Hypothalamus (tissue), 51 donors: ENCODE measurements around the gene ST3GAL3.
"Not testable (repeated sequence)": the region's sequence is repeated elsewhere in the genome, so short reads cannot be mapped to it uniquely, and the experiment has no call there.

Experiments
- DNase-seq, 51 donors: peaks; one replicate each; lab custom pipeline; 2025; lab: John Stamatoyannopoulos, UW

Gene ST3GAL3

DNA sequence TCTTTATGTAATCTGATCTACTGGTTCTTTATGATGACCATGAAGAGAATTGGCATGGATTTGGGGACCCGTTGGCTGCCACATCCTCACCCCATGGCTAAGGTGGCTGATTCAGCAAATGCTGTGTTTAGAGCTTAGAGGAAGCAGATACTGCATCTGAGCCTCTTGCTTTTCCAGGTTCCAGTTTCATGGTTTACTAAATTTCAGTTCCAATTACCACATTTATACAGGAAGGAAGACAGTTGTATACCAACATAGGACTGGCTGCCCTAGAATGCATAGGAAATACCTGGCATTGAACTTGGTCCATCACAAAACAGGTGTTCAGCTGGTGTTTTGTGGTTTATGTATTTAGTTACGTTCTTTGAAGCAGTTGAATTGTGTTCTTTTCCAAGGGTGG is 107.1 kb downstream of the ST3GAL3 start:
- DNase-seq: no peak

GRCh38 chr1:43817304-43817939 is 110.1 kb downstream of the ST3GAL3 start:
- DNase-seq: no peak

DNA sequence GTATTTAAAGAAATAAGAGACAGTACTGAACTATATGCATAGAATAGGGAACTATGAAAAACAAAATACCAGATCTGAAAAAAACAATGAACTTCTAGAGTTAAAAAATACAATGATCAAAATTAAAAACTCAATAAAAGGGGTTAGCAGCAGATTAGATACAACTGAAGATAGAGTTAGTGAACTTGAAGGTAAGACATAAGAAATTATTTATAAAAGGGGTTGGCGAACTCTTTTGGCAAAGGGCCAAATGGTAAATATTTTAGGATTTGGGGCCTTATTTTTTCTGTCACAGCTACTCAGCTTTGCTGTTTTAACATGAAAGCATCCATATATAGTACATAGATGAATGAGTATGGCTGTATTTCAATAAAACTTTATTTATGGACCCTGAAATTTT is 111.4 kb downstream of the ST3GAL3 start:
- no peak for DNase-seq

- DNase-seq: no peak
Measured at GRCh38 chr1:43819357-43819756, 112.0 kb downstream of the ST3GAL3 start.

- no peak for DNase-seq
Measured at GRCh38 chr1:43821471-43821870, 114.1 kb downstream of the ST3GAL3 start.

DNA sequence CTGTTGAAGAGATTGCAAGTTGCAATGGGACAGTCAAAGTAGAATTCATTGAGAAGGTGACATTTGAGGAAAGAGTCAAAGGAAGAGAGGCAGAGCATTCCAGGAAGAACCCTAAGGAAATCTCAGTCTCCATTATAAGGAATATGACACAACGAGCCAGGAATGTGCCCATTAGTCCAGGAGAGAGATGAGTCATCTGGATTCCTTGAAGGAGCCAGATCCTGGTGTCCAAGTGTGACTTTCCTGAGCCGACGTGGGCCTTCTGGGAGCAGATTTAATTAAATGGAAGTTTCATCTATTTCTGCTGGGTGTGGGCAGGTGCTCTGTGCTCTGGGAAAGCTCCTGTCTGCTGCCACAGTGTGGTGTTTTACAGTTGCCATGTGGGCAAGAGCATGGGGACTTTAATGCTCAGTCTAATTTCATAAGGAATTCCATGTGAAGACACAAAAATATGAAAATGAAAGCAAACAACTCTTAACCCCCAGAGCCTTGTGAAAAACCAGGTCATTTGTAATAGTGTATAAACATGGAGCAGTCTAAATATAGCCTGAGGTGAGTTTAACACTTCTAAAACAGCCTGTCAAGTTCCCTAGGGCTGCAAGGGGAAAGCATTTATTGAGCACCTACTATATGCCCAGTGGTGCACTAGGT is 114.8 kb downstream of the ST3GAL3 start:
- no peak for DNase-seq

DNA sequence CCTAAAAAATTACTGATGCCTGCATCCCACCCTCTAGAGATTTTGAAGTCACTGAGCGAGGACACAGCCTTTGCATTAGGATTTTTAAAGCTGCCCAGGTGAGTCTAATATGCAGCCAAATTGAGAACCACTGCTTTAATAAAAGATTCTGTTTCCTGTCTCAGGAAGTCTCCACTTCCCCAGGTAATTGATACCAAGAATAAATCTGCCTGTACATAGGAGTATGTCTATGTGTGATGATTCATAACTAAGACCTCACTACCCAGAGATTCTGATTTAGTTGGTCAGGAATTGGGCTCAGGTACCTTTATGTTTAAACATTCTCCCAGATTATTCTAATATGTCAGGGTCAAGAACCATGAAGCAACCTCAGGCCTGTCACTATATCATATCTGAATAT is 117.5 kb downstream of the ST3GAL3 start:
- no peak for DNase-seq

DNA sequence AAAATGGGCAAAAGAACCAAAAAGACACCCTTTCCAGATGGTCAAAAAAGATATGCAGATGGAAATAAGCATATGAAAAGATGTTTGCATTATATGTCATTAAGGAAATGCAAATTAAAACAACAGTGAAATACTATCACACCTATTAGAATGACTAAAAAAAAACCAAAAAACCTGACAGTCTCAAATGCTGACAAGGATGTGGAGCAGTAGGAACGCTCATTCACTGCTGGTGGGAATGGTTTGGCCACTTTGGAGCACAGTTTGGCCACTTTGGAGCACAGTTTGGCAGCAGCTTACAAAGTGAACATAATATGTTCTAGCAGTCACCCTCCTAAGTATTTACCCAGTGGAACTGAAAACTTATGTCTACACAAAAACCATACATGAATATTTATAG is 121.2 kb downstream of the ST3GAL3 start:
- DNase-seq: no peak

- DNase-seq: no peak
Measured at GRCh38 chr1:43830802-43831201, 123.5 kb downstream of the ST3GAL3 start.

GRCh38 chr1:43831851-43832250 is 124.5 kb downstream of the ST3GAL3 start:
- DNase-seq: no peak

DNA sequence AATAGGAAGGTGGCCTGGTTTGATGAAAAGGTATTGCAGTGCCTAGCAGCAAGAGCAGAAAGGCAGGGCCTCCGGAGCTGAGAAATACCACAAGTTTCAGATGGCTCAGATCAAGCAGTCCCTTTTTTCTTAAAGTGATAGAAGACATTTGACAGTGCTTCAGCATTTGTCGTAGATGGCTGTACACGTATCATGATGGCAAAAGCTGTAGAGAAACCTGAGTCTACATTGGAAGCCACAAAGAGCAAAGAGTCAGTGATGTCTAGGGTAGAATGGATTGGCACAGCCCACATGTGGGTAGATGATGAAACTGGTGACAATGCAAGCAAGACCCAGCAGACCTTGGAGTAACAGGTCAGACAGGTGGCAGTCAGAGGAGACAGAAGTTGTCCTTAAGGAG is 124.9 kb downstream of the ST3GAL3 start:
- DNase-seq: no peak

DNA sequence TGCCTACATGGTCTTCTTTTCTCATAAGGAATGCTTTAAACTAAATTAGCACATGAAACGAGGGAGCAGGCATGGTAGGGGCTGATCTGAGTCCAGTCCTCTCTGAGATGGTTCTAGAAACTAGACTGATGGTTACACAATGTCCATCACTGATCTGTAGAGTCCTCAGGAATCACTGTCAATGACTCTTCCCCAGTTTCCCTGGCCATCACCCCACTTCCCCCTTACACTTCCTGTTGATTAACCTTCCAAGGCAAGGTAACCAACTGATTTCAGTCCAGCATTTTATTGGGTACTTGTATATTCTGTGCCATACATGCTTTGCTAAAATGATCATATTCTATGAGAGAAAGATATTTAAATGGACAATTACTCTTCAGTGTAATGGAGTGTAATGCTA is 125.7 kb downstream of the ST3GAL3 start:
- no peak for DNase-seq

- not testable (repeated sequence) for DNase-seq
Measured at GRCh38 chr1:43833902-43834279, 126.6 kb downstream of the ST3GAL3 start.

GRCh38 chr1:43834280-43835081 is 127.1 kb downstream of the ST3GAL3 start:
- no peak for DNase-seq

DNA sequence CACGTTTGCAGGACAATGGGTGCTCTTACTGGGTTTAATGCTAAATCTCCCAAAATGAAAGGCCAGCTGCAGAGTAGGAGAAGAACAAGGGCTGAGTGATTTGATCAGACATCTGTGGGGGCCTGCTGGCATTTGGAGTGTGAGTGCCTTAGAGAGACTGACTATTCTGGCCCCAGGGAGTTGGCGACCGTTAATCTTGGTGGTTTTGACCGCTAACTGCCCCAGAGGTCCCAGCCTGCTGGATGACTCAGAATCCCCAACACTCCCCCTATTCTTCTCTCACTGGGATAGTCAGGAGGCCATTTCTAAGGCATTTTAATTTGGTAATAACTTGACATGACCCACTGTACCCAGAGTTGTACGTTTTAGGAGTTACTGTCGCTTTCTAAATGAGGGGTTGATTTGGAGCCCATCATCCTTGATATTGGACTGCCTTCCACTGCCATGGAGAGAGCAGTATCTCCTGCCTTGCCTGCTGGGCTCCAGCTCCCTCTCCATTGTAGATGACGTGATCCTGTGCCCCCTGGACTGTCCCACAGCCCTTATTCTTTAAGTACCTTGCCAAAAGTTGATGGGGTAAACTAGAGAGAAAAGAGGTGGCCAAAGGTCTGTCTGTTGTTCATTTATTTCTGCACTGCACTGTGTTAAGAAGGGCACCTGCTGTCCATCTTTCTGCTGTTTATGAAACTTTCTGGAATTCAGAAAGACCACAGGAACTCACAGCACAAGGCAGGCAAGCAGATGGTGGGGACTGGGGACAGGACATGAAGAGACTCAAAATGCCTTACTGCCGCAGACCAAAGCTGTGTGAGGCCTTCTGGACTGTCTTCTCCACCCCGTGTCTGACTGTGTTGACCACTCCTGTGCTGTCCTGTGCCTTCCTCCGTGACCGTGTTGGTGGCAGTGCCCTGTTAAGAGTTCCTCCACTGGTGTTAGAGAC is 128.0 kb downstream of the ST3GAL3 start:
- no peak for DNase-seq

GRCh38 chr1:43836267-43836951 is 129.1 kb downstream of the ST3GAL3 start:
- DNase-seq: peak in 15 of 51 donors; percentile 9 to 42 (median 23)

DNA sequence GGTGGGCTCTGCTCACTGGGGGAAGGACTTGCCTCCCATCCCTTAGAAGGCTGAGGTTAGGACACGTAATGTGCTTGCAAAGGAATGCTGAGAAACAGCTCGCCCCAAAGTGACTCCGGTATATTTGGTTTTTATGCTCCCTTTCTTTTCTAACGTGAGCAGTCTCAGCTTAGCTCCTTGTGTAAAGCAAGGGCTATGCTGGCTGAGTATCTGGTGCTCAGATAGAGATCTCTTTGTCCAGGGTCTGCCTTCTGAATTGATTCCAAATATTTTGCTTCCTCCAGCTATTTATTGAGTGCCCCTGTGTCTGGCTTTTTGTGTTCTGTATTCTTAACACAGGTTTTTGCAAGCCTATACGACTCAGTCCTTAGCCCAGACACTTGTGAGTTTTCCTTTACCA is 131.7 kb downstream of the ST3GAL3 start:
- no peak for DNase-seq

- DNase-seq: no peak
Measured at GRCh38 chr1:43841321-43842174, 134.2 kb downstream of the ST3GAL3 start.

DNA sequence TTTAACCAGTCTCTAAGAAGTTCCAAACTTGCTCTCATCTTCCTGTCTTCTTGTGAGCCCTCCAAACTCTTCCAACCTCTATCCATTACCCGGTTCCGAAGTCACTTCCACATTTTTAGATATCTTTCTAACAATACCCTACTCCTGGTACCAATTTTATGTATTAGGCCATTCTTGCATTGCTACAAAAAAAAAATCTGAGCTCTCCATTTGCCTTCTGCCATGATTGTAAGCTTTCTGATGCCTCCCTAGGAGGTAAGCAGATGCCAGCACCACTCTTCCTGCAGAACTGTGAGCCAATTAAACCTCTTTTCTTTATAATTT is 134.8 kb downstream of the ST3GAL3 start:
- no peak for DNase-seq
